AG04449 (cell line): ENCODE measurements around the gene DOCK3.

ENCODE experiments used
- CTCF ChIA-PET: fragments of 350-600 bp; formaldehyde crosslinking; extraction: SDS; loops from one replicate; lab custom pipeline; 2021; ENCODE audit warnings: antibody characterized with exemption; lab: Yijun Ruan, JAX
- POLR2A ChIA-PET: fragments of 400-600, 350-600 bp; formaldehyde crosslinking; extraction: SDS; loops from one replicate; lab custom pipeline; 2020; ENCODE audit warnings: antibody characterized with exemption, inconsistent platforms; lab: Yijun Ruan, JAX
- DNase-seq: peaks from one replicate; pipeline ENCODE4 v3.0.0-alpha.2; 2010; ENCODE audit warnings: low read depth, low spot score
- H3K4me3 ChIP-seq: 2 replicates; pipeline ENCODE4 v1.5.1; 2011; ENCODE audit warnings: low read depth, mild to moderate bottlenecking, control low read depth, low read length
- CTCF ChIP-seq: IDR thresholded peaks from one replicate; pipeline ENCODE4 v1.5.1; 2011; ENCODE audit warnings: mild to moderate bottlenecking, moderate library complexity, low read length, control low read depth, inconsistent platforms; ENCODE audit not compliant: insufficient read depth; ENCODE audit errors: missing control alignments

Gene DOCK3

GRCh38 chr3:50652709-50653108 is 22.0 kb upstream of the DOCK3 start:
- peak; percentile 13 for TF ChIP-seq CTCF
- ChIA-PET POLR2A (no interaction called here), CTCF (interaction anchor here (0.6 to 6.7 kb wide), 7 partner anchors 10 to 38 kb away, joined by 3 to 66 read pairs (median 4); partner anchors contain the start of gene MAPKAPK3)
- DNase-seq: no peak
- no peak overlapping the region for H3K4me3 ChIP-seq

GRCh38 chr3:50653937-50654595 is 20.7 kb upstream of the DOCK3 start:
- ChIA-PET CTCF (interaction anchor here (1.3 to 6.7 kb wide), 4 partner anchors 11 to 735 kb away, joined by 4 to 66 read pairs (median 6); partner anchors contain the start of gene MAPKAPK3), POLR2A (no interaction called here)
- no peak for TF ChIP-seq CTCF
- DNase-seq: no peak
- H3K4me3 ChIP-seq: no peak overlapping the region

GRCh38 chr3:50655009-50655830 is 19.5 kb upstream of the DOCK3 start:
- DNase-seq: no peak
- ChIA-PET CTCF (interaction anchor here (2.2 to 6.7 kb wide), 2 partner anchors 36 to 40 kb away, joined by 8 to 66 read pairs; partner anchors contain the start of gene MAPKAPK3), POLR2A (no interaction called here)
- TF ChIP-seq CTCF: no peak
- no peak overlapping the region for H3K4me3 ChIP-seq

GRCh38 chr3:50656417-50657195 is 18.1 kb upstream of the DOCK3 start:
- POLR2A ChIA-PET: no interaction called here
- CTCF ChIA-PET: interaction anchor here (2.2 kb wide), 1 partner anchor 38 kb away, joined by 8 read pairs; no protein-coding TSS in a partner anchor
- no peak overlapping the region for H3K4me3 ChIP-seq
- DNase-seq: no peak
- TF ChIP-seq CTCF: no peak

GRCh38 chr3:50657407-50657806 is 17.3 kb upstream of the DOCK3 start:
- no peak for DNase-seq
- POLR2A ChIA-PET: no interaction called here
- H3K4me3 ChIP-seq: no peak overlapping the region
- CTCF ChIA-PET: no interaction called here
- no peak for TF ChIP-seq CTCF
